PC-9 (cell line): ENCODE measurements around the gene M1AP. TPM values are rescaled to one million over a fixed set of nuclear protein-coding genes. Genes with fewer than 3 reads are reported as not detected.

Experiments
- BruUV-seq: library from RNA; stranded (reverse); fragments of 400-500 nt; replicated peaks from 2 replicates; lab custom pipeline; 2021; lab: Mats Ljungman, UMichigan
- CTCF ChIA-PET: fragments of 300-600 bp; sonication (Branson Sonifier 250); formaldehyde crosslinking; loops from one replicate; lab custom pipeline; 2022; ENCODE audit warnings: antibody characterized with exemption; lab: Charles Lee
- POLR2A ChIA-PET: fragments of 300-600 bp; sonication (Branson Sonifier 250); formaldehyde crosslinking; loops from one replicate; lab custom pipeline; 2022; ENCODE audit warnings: antibody characterized with exemption; ENCODE audit not compliant: unreplicated experiment; lab: Charles Lee
- DNase-seq, 2 experiments: peaks; one replicate each; pipeline versions ENCODE4 v3.0.0 to v3.0.0-alpha.2; 2015 to 2022; ENCODE audit warnings: mixed read lengths in 1 of 2
- H2AFZ ChIP-seq: fragments of 200-600 bp; sonication (generic); 2 replicates; pipeline ENCODE4 v1.8.1; 2017; ENCODE audit warnings: antibody characterized with exemption
- H3F3A ChIP-seq: fragments of 200-600 bp; sonication (generic); 2 replicates; pipeline ENCODE4 v1.8.1; 2017; ENCODE audit warnings: antibody characterized with exemption, mild to moderate bottlenecking, low read depth; ENCODE audit not compliant: insufficient read depth
- H3K27ac ChIP-seq: fragments of 200-600 bp; sonication (generic); 2 replicates; pipeline ENCODE4 v1.6.1; 2016; ENCODE audit warnings: mixed run types
- H3K27me3 ChIP-seq: fragments of 200-600 bp; sonication (generic); 2 replicates; pipeline ENCODE4 v1.6.1; 2016; ENCODE audit warnings: low read depth, mixed run types; ENCODE audit not compliant: insufficient read depth
- H3K36me3 ChIP-seq: fragments of 200-600 bp; sonication (generic); 2 replicates; pipeline ENCODE4 v1.6.1; 2016; ENCODE audit warnings: low read depth, mixed run types
- H3K4me1 ChIP-seq: fragments of 200-600 bp; sonication (generic); replicated peaks from 2 replicates; pipeline ENCODE4 v1.6.1; 2016; ENCODE audit warnings: mixed run types; ENCODE audit not compliant: insufficient read depth
- H3K4me2 ChIP-seq: fragments of 200-600 bp; sonication (generic); 2 replicates; pipeline ENCODE4 v1.6.1; 2017; ENCODE audit warnings: mixed run types
- H3K4me3 ChIP-seq: fragments of 200-600 bp; sonication (generic); 2 replicates; pipeline ENCODE4 v1.6.1; 2016; ENCODE audit warnings: mixed run types
- H3K79me2 ChIP-seq: fragments of 200-600 bp; sonication (generic); 2 replicates; pipeline ENCODE4 v1.6.1; 2017; ENCODE audit warnings: low read depth, mixed run types
- H3K9me2 ChIP-seq: fragments of 200-600 bp; sonication (generic); 2 replicates; pipeline ENCODE4 v1.8.1; 2017; ENCODE audit warnings: mild to moderate bottlenecking; ENCODE audit not compliant: insufficient read depth
- H3K9me3 ChIP-seq: fragments of 200-600 bp; sonication (generic); 2 replicates; pipeline ENCODE4 v1.8.1; 2016; ENCODE audit warnings: low read depth; ENCODE audit not compliant: insufficient read depth
- H4K20me1 ChIP-seq: fragments of 200-600 bp; sonication (generic); 2 replicates; pipeline ENCODE4 v1.8.1; 2017; ENCODE audit not compliant: insufficient read depth
- CTCF ChIP-seq: fragments of 200-600 bp; sonication (generic); conservative IDR thresholded peaks from 2 replicates; pipeline ENCODE4 v1.6.1; 2017; ENCODE audit warnings: mixed run types, antibody characterized with exemption, mild to moderate bottlenecking, moderate library complexity
- EZH2 ChIP-seq: fragments of 200-600 bp; sonication (generic); IDR thresholded peaks from 2 replicates; pipeline ENCODE4 v1.8.0; 2017; ENCODE audit warnings: antibody characterized with exemption, low read depth
- intact Hi-C: fragments of 100-400 bp; cut with micrococcal nuclease; formaldehyde crosslinking; loops from one replicate; pipeline ENCODE4 v1.10.0; 2022; ENCODE audit not compliant: unreplicated experiment
- total RNA-seq: library from RNA; stranded (reverse); gene quantifications from 2 replicates; pipeline ENCODE4 v1.2.3, GENCODE V29; 2021

The M1AP gene
- total RNA-seq, 1 experiment from 2014 or later = 7.7 TPM

- Histone ChIP-seq H3K4me2 (no peak overlapping the region), H3F3A (no peaks in the 10 kb centered on the region; the same call in 1 of the 2 replicates), H3K27ac (no peak overlapping the region), H3K36me3 (no peaks in the 10 kb centered on the region), H3K9me2 (no peaks in the 10 kb centered on the region), H3K79me2 (no peaks in the 10 kb centered on the region), H3K4me1 (no peaks in the 10 kb centered on the region), H3K4me3 (no peak overlapping the region), H4K20me1 (no peaks in the 10 kb centered on the region), H2AFZ (no peak overlapping the region; the same call in 1 of the 2 replicates), H3K9me3 (no peaks in the 10 kb centered on the region; the same call in 1 of the 2 replicates), H3K27me3 (no peaks in the 10 kb centered on the region)
- no TSS peak for BruUV-seq
- intact Hi-C loops = no loop called here
- ChIA-PET CTCF (no interaction called here), POLR2A (no interaction called here)
- no peak for DNase-seq
- TF ChIP-seq EZH2 (no peak), CTCF (no peak)
These were observed 28.4 kb downstream of the M1AP start for GRCh38 chr2:74619651-74620297.

- TF ChIP-seq CTCF (no peak), EZH2 (no peak)
- no peaks in the 10 kb centered on the region for H4K20me1 ChIP-seq
- H3K79me2 ChIP-seq = no peaks in the 10 kb centered on the region
- ChIA-PET POLR2A (no interaction called here), CTCF (interaction anchor here (0.5 to 0.6 kb wide), 2 partner anchors 34 to 944 kb away, joined by 3 read pairs; no protein-coding TSS in a partner anchor)
- no peaks in the 10 kb centered on the region for H3K36me3 ChIP-seq
- no peaks in the 10 kb centered on the region for H3K4me1 ChIP-seq
- DNase-seq = no peak
- H3K4me2 ChIP-seq = no peak overlapping the region
- H3K4me3 ChIP-seq = no peak overlapping the region
- intact Hi-C loops = no loop called here
- H2AFZ ChIP-seq = no peak overlapping the region
- no peaks in the 10 kb centered on the region; the same call in 1 of the 2 replicates for H3F3A ChIP-seq
- no peaks in the 10 kb centered on the region for H3K27me3 ChIP-seq
- no peaks in the 10 kb centered on the region; the same call in 1 of the 2 replicates for H3K9me3 ChIP-seq
- H3K9me2 ChIP-seq = no peaks in the 10 kb centered on the region
- H3K27ac ChIP-seq = no peak overlapping the region
- BruUV-seq = no TSS peak
These were observed 29.6 kb downstream of the M1AP start for GRCh38 chr2:74618410-74619083.

GRCh38 chr2:74617122-74617521, 31.0 kb downstream of the M1AP start:
- Histone ChIP-seq H3K9me2 (no peaks in the 10 kb centered on the region), H4K20me1 (no peaks in the 10 kb centered on the region), H3K4me1 (no peaks in the 10 kb centered on the region), H3K27ac (no peak overlapping the region), H2AFZ (no peak overlapping the region), H3K9me3 (no peaks in the 10 kb centered on the region; the same call in 1 of the 2 replicates), H3F3A (no peaks in the 10 kb centered on the region; the same call in 1 of the 2 replicates), H3K27me3 (no peaks in the 10 kb centered on the region), H3K4me3 (no peak overlapping the region), H3K4me2 (no peak overlapping the region), H3K36me3 (no peaks in the 10 kb centered on the region), H3K79me2 (no peaks in the 10 kb centered on the region)
- DNase-seq = no peak
- TF ChIP-seq CTCF (no peak), EZH2 (no peak)
- POLR2A ChIA-PET = no interaction called here
- no TSS peak for BruUV-seq
- CTCF ChIA-PET = no interaction called here
- intact Hi-C loops = no loop called here
